HG03045 (cell line): ENCODE results near the gene ATRIP.

Source experiments
- ATAC-seq: cut with Tn5 transposase; IDR thresholded peaks from one replicate; pipeline ENCODE4 v1.9.1; 2021; ENCODE audit warnings: mild to moderate bottlenecking, moderate library complexity; ENCODE audit not compliant: unreplicated experiment

ATRIP gene

DNA sequence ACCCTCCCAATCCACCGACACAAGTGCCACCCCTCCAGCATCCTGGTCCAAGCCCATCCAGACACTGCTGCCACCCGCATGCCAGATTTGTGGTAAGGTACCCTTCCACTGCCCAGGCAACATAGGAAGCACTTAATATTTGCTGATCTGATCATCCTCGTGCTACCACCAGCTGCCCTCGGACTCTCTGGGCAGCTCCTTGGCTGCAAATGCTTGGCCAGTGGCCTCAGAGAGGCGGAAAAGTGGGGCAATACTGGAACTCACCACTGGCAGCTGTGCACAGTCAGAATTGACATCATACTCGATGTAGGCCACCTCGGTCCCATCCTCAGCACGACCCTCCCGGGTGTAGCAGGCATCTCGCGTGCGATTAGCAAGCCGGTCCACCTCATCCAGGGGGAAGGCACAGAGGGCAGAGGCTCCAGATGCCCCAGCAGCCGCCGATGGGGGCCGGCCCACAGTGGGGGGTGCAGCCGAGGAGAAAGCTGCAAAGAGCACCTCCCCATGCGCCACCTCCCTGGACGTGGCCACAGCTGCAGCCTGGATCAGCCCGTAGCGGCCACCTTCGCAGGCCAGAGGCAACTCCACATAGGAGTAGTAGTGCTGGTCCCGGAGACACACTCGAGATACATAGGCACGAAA lies 23.2 kb upstream of the ATRIP start:
- ATAC-seq, result no peak

DNA sequence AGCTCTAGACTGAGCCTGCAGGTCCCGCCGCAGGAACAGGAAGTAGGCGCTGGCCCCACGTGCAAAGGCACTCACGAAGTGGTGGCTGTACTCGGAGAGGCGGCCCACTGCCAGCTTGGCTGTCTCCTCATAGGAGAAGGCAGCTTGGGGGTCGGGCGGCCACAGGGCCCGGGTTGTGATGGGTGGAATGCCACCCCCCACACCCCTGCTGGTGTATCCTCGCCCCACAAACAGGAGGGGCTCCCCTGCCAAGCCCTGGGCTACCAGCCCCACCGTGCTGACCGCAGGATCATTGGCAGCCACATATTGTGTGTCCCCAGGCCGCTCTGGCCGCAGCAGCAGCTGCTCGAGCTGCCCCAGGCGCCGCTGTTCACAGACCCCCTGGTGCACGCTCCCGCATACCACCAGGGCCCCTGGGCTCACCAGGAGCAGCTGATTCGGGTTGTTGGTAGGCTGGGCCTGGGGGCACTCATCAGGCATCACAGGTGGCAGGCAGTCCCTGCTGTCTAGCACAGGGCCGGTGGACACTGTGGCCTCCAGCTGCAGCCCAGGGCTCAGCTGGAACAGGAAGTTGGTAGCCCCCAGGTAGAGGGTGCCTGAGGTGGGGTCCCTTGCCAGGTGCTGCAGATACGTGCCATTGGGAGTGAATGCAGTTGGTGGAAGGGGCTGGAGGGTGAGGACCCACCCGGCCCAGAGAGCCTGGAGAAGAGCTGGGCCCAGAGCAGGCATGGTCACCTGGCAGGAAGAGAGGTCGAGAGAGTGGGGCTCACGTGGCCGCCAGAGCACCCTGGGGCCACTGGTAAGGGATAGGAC lies 22.4 kb upstream of the ATRIP start:
- ATAC-seq, result no peak

DNA sequence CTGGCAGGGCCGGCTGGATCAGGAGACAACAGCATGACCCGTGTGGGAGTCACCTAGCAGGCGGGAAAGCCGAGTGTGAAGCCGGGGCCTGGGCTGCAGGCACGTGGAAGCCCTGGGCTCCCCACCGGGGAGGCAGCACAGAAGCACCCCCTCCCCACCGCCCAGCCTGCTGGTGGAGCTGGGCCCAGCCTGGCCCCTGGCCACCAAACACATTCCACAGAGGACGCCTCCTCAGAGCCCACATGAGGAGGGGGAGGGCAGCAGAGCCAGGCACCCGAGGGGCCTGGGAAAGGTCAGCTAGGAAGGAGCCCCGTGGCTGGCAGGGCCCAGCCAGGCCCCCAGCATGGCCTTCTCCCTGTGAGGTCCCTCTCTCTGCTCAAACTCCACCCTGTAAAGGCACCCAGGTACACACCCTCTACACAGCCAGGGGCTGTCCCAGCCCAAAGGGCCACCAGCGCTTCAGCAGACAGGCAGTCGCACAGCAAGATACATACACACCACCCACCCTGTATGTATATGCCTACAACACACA lies 21.2 kb upstream of the ATRIP start:
- no peak for ATAC-seq

DNA sequence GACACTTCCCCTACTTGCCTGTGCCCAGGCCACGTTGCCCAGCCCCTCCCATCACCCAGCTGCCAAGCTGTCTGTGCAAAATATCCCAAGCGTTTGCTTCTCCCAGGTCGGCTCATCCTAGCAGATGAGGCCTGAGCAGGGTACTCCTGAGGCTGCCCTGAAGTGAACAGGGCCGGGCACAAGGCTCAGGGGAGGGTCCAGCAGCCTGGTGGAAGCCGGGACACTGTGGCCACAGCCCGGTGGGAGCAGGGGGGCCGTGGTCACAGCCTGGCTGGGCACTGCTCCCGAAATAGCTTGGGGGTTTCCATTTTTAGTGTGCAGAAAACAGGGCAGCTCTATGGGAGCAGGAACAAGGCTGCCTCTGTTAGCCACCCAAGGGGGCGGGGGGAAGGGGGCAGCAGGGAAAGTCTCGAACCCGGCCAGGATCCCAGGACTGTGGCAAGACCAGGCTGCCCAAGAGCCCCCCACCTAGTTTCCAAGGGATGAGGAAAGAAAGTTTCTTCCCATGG lies 20.1 kb upstream of the ATRIP start:
- ATAC-seq, result no peak

DNA sequence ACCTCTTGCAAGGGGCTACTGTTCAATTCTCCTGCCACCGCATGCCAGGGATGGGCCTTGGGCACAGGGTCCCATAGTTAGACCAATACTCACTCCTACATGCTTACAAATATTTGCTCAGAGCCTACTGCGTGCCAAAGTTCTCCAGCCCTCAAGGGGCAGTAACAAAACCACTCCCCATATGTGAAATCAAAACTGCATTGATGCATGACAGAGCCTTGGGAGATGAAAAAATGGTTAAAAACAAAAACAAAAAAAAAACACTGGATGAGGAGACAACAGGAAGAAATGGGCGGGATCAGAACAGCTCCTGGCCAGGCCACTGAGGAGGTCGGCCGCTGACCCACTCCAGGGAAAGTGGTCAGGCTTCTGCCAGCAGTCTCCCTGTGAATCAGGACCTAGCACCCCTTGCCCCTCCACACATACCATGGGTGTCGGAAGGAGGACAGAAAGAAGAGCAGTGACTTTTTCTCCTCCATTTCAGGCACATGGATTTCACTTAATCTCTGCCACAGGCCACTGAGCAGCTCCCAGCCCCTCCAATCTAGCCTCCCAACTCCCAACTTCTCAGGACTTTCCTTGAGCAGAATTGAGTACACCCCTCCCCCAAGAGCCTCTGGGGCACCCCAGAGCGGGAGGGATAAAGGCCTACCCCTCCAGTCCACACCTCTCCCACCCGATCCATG lies 19.4 kb upstream of the ATRIP start:
- ATAC-seq, result no peak

DNA sequence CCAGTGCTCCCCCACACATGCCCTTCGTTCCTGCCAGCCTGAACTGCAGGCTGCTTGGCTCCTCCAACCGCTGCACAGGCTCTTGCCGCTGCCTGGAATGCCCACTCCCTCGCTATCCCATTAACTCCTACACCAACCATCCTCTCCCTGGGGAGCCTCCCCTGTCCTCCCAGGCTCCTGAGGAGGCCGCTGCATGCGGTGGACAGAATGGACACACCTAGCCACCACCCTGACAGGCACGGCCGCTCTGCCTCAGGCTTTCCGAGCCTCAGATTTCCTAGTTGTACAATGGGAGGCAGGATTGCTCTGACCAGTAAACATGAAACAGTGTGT lies 18.9 kb upstream of the ATRIP start:
- ATAC-seq, result no peak

DNA sequence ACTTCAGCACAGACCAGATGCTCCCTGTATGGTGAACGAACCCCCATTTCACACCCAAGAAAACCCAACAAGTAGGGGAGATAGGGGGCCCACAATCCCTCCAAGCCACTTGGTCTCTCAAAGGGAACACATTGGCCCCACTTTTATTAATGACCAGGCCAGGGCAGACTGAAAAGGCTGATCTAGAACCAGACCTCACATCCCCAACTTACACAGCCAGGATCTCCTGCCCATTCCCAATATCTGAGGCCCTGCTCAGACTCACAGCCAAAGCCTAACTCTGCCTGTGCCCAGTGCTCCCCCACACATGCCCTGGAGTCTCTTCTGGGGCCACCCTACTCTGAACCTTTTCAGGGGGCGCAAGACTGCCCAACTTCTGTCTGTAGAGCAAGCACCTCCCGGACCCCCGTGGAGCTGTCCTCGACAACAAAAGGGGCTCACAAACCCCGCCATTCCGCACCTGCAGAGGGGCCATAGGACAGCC lies 18.4 kb upstream of the ATRIP start:
- ATAC-seq, result no peak

DNA sequence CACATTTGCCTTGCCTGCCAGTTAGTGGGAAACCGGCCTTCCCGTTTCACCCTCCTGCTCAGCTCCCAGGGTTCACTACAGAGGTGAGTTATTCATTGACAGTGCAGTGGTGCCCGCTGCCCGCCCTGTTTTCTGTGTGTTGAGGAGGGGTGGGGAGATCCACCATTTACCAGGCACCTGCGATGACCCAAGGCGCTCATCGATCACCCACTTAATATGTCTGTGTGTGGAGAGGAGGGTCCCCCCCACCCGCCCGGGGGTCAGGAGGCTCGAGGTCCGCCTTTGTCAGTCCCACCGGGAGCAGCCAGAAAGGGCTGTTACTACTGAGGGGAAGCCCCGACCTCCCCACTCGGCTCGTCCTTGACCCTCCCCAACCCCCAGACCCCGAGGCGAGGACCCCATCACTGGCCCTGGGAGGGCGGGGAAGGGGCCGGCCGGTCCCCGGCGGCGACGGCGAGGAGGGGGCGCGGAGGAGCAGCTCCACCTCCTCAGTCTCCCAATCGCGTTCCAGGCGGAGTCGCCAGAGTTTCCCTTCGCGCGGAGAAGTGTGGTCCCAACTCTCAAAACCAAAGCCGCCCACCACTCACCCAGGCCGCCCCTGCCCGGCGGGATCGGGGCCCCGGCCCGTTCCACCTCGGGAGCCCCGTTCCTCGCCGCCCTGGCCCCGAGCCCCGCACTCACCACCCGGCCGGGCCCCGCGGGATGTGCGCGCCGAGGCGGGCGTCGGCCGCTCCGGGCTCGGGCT lies 17.8 kb upstream of the ATRIP start:
- no peak for ATAC-seq

DNA sequence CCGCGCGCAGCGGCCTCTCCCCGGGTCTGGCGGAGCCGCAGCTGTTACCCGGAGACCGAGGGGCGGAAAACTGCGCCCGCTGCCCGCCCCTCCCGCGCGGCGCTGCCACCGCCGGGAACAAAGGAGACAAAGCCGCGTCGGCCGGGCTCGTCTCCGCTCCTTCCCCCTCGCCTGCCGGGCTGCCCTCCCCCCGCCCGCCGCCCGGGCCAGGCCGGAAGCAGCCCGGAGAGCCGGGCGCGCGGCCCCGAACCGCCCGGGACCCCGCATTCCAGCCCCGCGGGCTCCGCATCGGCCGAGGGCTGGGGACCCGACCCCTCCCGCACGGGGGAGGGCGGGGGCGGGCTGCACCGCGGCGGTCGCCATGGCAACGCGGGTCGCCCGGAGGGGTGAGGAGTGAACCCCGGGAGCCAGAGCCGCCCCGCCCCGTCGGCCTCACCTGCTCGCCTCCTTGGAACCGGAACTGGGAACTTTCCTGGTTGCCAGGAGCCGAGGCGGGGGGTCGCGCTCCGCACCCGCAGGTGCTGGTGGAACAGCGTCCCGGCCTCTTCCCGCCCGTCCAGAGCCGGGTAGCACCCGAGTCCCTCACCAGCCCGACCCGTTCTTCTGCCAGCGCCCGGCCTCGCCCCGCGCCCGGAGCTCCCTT lies 17.1 kb upstream of the ATRIP start:
- ATAC-seq, result no peak

DNA sequence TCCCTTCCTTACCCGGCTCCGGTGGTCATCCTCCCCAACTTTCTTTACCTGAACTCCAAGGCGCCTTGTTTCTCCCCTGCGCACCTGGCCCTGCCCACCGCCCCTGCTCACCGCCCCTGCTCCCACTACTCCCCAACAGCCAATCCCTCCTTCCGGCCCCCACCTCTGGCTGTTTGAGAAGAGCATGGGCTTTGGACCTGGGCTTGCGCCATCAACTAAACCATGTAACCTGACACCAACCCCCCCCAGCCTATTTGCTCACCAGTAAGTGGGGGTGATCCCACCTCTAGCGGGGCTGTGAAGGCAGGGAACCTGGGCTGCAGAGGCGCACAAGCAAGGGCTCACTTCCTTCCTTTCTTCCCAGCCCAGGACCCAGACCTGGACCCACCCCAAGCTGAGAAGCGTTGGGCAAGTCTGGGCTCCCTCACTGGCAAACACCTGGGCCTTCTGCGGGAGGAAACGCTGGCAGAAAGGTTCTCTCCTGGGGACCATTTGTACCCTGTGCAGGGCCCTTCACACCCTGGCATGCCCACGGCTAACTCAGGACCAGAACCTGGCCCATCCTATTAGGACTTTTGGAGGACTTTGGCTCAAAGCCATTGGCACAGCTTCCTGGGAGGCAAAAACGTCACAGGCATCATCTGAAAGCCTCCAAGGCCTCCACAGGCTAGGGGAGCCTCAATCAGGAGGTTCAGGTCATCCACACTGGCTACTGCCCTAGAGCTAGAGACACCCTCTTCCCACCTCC lies 16.4 kb upstream of the ATRIP start, which contains the start of gene PLXNB1:
TSS of gene PLXNB1 (minus strand) at position 127 of the 748 bp plus-strand sequence. CDS start 5,475 bp downstream, outside the sequence.
- no peak for ATAC-seq

DNA sequence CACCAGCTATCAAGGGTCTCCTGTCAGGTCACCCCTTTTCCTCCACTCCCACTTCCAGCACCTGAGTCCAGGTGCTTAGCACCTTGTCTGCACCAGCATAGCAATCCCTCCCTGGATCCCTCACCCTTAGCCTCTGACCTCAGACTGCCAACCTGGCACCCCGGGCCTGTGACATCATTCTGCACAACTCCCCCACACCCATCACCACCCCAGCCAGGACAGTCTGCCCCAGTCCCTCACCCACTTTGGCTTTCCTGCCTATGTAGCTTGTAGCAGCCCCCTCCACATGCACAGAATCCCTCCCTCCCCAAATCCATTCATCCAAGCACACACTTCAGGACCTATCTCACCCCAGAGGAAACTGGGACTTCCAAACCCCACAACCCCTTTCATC lies 15.8 kb upstream of the ATRIP start:
- ATAC-seq, result no peak

DNA sequence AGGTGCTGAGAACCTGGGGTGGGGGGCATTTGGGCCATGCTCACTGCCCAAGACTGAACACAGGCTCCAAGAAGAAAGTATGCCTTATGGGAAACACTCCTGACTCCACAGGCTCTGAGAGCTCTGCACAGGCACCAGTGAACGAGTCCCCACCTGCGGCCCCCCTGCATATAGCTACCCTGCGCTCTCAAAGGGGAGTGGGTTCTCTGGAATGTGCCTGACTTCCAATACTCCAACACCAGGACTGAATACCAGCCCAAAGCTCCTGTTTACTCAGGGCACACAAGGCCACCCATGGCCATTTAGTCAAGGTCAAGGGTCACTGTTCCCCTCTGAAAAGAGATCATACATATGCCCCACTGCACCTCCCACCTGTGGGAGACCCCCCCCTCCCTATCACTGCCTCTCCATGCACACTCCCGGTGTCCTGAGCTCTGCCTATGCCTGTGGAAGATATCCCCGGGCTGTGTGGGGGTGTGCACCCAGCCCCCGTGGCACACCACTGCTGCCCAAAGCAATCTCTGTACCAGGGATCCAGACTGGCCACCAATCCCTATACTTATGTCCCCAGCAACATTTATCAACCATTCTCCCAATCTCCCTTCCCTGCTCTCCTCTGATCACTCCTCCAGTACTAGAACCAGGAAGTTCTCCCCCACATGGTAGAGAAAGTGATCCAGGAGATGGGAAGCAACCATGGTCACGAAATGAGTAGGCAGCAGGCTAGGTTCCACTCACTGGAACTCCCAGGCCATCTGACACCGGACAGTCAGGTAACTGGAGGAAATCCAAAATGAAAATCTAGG lies 15.1 kb upstream of the ATRIP start:
- no peak for ATAC-seq

DNA sequence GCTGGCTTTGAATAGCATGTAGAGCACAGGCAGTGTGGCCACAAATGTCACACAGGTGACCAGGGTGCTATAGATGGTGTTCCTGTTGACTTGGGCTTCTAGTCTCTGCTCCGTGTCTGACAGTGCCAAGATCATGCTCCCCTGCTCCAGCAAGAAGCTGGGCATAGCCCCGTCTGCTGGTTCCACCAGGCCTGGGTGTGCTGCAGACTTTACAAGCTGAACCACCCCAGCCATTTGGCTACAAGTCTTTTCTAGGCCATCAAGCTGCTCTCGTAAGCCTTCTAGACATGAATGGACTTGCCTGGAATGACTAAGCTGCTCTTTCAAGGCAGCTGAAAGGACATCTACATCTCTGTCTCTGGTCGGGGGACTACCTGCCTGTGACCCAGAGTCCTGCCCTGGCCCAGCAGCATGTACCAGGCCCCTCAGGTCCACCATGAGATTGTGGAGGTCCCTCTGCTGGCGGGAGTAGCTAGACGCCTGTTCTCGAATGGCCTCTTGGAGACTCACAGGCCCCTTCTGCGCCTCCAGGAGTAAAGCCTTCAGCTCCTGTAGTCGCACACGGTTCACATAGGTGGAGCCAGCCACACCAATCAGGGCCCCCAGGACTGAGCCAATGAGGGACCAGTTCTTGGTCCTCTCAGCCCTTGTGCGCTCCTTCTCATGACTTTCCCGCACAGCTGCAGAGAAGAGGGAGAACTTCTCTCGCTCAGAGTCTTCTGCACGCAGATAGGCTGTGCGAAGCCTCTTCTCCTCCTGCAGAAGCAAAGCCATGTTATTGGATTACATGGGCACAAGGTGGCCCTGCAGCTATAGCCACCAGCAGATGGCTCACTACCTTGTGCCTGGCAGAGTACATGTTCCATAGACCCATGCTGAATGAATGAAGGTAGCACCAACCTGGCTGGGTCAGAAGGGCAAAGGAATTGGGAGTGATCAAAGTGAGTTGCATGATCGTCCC lies 13.8 kb upstream of the ATRIP start:
- ATAC-seq, result no peak

DNA sequence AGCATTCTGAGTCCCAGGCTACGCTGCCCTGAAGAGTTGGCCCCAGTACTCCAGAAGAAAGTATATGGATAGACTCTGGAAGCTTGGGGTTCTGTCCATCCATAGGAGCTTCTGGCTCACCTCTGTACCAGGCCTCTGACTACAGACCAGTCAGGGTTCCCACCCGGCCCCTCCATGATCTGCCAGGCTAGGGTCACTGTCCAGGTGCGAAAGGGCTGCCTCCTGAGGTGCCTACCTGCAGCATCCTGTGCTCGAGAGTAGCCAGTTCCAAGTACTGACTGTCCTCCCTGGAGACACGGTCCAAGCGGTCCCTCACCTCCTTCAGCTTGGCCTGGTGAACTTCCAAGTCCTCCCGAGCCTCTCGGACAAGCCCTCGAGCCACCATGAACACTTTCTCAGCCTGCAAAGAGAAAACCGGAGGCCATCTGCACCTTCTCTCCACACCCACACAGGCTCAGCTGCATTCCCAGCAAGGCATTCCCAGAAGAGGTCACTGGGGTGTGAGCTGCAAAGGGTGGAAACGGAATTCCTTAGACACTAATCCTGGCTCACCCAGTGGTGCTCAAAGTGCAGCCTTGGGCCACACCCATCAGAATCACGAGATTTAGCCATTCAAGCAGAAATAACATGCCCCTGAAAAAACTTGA lies 12.9 kb upstream of the ATRIP start:
- no peak for ATAC-seq

DNA sequence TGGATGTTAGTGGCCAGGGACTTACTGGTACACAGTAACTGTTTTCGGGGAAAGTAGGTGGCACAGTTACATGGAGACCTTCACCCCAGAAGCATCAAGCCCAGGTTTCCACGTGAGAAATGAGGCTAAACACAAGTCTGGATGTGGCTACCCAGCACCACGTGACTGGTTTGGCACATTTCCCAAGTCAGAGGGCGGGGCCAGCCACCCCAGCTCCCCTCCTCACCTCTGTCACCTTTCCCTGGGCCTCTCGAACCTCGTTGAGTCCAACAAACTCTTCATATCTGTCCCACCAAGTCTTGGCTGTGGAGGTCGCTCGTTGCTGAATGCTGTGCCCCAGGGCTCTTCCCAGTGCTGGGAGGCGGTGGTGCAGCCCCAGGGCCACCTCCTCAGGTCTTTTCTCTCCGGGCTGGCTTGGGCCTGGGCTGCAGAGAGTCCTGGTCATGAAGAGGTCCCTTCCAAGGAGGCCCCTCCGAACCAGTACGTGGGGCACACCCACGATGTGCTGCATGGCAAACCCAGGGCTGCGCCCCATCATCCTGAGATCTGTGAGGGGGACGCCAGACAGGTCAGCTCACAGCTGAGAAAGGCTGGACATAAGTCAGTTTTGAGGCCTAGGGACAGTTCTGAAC lies 11.8 kb upstream of the ATRIP start:
- no peak for ATAC-seq

DNA sequence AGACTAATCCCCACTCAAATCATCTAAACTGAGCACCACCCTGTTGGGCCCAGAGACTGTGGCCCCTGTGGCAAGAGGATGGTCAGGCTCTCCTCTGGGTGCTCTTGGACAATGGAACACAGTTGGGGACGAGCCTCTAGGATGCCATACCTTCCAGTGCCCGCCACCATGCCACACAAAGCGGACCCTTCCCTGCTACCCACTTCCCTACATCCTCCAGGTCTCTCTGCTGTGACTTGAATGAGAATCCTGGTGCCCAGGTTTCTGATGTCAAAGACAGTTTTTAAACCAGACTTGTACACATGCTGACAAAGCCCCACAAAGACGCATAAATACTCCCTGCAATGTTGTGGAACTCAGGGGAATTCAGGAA lies 11.3 kb upstream of the ATRIP start:
- no peak for ATAC-seq
